GM12878 (cell line): ENCODE results near the gene ADPRHL1. TPM values are rescaled to one million over a fixed set of nuclear protein-coding genes. Genes with fewer than 3 reads are reported as not detected.

Experiments used
- BHLHE40 ChIP-seq, 2 experiments: fragments of 450-650 bp in 1 of 2; IDR thresholded peaks; 2 replicates each; pipeline ENCODE4 v1.6.1; 2011 to 2017; ENCODE audit warnings: low read depth in 2 of 2, borderline replicate concordance in 1 of 2, improper control_type of control experiment in 1 of 2, low read length in 1 of 2, mild to moderate bottlenecking in 1 of 2
- CBX3 ChIP-seq: fragments of 200-600 bp; sonication (generic); IDR thresholded peaks from 2 replicates; pipeline ENCODE4 v1.6.1; 2016; ENCODE audit warnings: low read depth, borderline replicate concordance
- CHD2 ChIP-seq: IDR thresholded peaks from 2 replicates; pipeline ENCODE4 v1.6.1; 2011; ENCODE audit warnings: low read depth, low read length, improper control_type of control experiment, borderline replicate concordance
- ETV6 ChIP-seq, 2 experiments: fragments of 450-650 bp in 1 of 2; IDR thresholded peaks in 1 of 2; conservative IDR thresholded peaks in 1 of 2; 2 replicates each; pipeline ENCODE4 v1.6.1; 2014; ENCODE audit warnings: antibody characterized with exemption in 1 of 2, borderline replicate concordance in 1 of 2, low read depth in 1 of 2, mild to moderate bottlenecking in 1 of 2, moderate library complexity in 1 of 2
- EZH2 ChIP-seq: IDR thresholded peaks from 2 replicates; pipeline ENCODE4 v1.6.1; 2012; ENCODE audit warnings: low read depth, mild to moderate bottlenecking, control low read depth, inconsistent platforms, low read length, borderline replicate concordance; ENCODE audit not compliant: control insufficient read depth
- GABPA ChIP-seq: IDR thresholded peaks from 2 replicates; pipeline ENCODE4 v1.6.1; 2014; ENCODE audit warnings: antibody characterized with exemption, low read depth, mild to moderate bottlenecking, inconsistent platforms
- IKZF1 ChIP-seq: fragments of 450-650 bp; conservative IDR thresholded peaks from 2 replicates; pipeline ENCODE4 v1.6.1; 2017; ENCODE audit warnings: antibody characterized with exemption, mild to moderate bottlenecking
- KLF5 ChIP-seq: fragments of 450-650 bp; IDR thresholded peaks from 2 replicates; pipeline ENCODE4 v1.6.1; 2014; ENCODE audit warnings: mild to moderate bottlenecking; ENCODE audit not compliant: partially characterized antibody
- MXI1 ChIP-seq: fragments of 150-350 bp; IDR thresholded peaks from 2 replicates; pipeline ENCODE4 v1.6.1; 2011; ENCODE audit warnings: low read depth, mild to moderate bottlenecking, inconsistent platforms, low read length, improper control_type of control experiment
- NR2C2 ChIP-seq: IDR thresholded peaks from 2 replicates; pipeline ENCODE4 v1.6.1; 2011; ENCODE audit warnings: borderline replicate concordance, low read depth; ENCODE audit not compliant: control insufficient read depth, insufficient read length
- POLR2AphosphoS5 ChIP-seq: IDR thresholded peaks from 2 replicates; pipeline ENCODE4 v1.6.1; 2011; ENCODE audit warnings: mild to moderate bottlenecking, low read length, inconsistent platforms
- SIX5 ChIP-seq: IDR thresholded peaks from 2 replicates; pipeline ENCODE4 v1.6.1; 2011; ENCODE audit warnings: mild to moderate bottlenecking, low read depth, low read length, moderate library complexity; ENCODE audit not compliant: severe bottlenecking
- SMAD1 ChIP-seq: fragments of 450-650 bp; IDR thresholded peaks from 2 replicates; pipeline ENCODE4 v1.6.1; 2018; ENCODE audit warnings: mild to moderate bottlenecking, low read depth; ENCODE audit not compliant: partially characterized antibody
- SRF ChIP-seq, 2 experiments: IDR thresholded peaks; 2 replicates each; pipeline ENCODE4 v1.6.1; 2011; ENCODE audit warnings: low read depth in 2 of 2, low read length in 2 of 2, mild to moderate bottlenecking in 1 of 2, moderate library complexity in 1 of 2
- STAT3 ChIP-seq: IDR thresholded peaks from 2 replicates; pipeline ENCODE4 v1.6.1; 2011; ENCODE audit warnings: low read depth, low read length, improper control_type of control experiment
- SUPT20H ChIP-seq: IDR thresholded peaks from 2 replicates; pipeline ENCODE4 v1.6.1; 2011; ENCODE audit warnings: low read depth, mild to moderate bottlenecking, low read length, moderate library complexity, borderline replicate concordance; ENCODE audit not compliant: control insufficient read depth
- YY1 ChIP-seq: IDR thresholded peaks from 2 replicates; pipeline ENCODE4 v1.6.1; 2011; ENCODE audit warnings: low read depth, mild to moderate bottlenecking, low read length
- polyA plus RNA-seq, 11 experiments: library from polyadenylated mRNA; depleted of rRNA in 4 of 11; unstranded in 6 of 11; stranded (reverse) in 5 of 11; fragments of >200 nt; fragmentation: Nextera tagmentation in 4 of 11; fragmentation: Illumina TruSeq in 1 of 11; extraction: Ambion mirVana in 4 of 11; extraction: Trizol in 1 of 11; gene quantifications; 1 replicate in 1 of 11; 2 replicates in 10 of 11; pipeline versions ENCODE4 v1.2.1 to v1.2.3, GENCODE V29; 2011 to 2016; ENCODE audit warnings: inconsistent platforms in 2 of 11, missing spikeins in 2 of 11, low read depth in 1 of 11
- total RNA-seq, 4 experiments: library from RNA; depleted of rRNA in 3 of 4; stranded (reverse); fragments of >200 nt in 3 of 4; fragmentation: Illumina TruSeq in 1 of 4; extraction: Trizol in 1 of 4; gene quantifications; 2 replicates each; pipeline versions ENCODE4 v1.2.1 to v1.2.3, GENCODE V29; 2013 to 2021
- TF ChIP-seq, protein P1 (sequence below): fragments of 450-650 bp; IDR thresholded peaks from 2 replicates; pipeline ENCODE4 v1.6.1; 2016; ENCODE audit warnings: mild to moderate bottlenecking
- TF ChIP-seq, protein P2 (sequence below): IDR thresholded peaks from 2 replicates; pipeline ENCODE4 v1.6.1; 2011; ENCODE audit warnings: low read depth, mild to moderate bottlenecking, low read length, moderate library complexity, borderline replicate concordance; ENCODE audit errors: extremely low read depth
- TF ChIP-seq, protein P3 (sequence below): IDR thresholded peaks from 2 replicates; pipeline ENCODE4 v1.6.1; 2012; ENCODE audit warnings: improper control_type of control experiment, low read depth, low read length; ENCODE audit not compliant: insufficient replicate concordance
- TF ChIP-seq, protein P4 (sequence below): IDR thresholded peaks from 2 replicates; pipeline ENCODE4 v1.6.1; 2012; ENCODE audit warnings: low read length, inconsistent platforms

Gene ADPRHL1
- total and polyA plus RNA-seq, 10 of the 15 experiments (the other 5 are each of a cell fraction or from before 2014, with no cell fraction given) = 0.05 to 1.9 (median 1.0) TPM

DNA sequence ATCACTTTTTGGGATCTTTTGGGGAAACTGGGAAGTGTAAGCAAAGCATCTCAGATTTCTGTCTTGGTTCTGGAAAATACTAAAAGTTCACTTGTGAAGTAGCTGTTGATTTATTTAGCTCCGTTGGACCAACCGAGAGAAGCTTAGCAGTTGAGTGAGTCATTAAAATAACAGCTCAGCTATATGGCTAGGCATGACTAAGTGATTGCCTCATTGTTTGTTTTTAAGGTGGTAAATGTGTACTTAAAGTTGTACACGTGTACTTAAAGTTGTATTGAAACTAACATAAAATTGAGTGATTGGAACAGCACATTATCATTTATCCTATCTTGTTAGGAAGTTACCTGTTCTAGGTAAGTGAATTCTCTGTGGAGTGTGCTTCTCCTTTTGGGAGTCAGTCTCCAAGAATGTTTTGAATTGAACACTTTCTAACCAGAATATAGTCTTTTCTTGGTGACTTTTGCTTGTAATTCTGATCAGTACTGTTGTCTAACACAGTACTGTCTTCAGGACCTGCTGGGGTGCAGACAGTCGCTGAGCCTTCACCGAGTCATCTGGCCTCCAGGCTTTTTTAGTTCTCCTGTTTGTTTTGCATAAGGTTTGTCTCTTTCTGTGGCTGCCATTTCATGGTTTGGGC lies 40.1 kb upstream of the ADPRHL1 start (continued):
- TF ChIP-seq, protein P1, sequence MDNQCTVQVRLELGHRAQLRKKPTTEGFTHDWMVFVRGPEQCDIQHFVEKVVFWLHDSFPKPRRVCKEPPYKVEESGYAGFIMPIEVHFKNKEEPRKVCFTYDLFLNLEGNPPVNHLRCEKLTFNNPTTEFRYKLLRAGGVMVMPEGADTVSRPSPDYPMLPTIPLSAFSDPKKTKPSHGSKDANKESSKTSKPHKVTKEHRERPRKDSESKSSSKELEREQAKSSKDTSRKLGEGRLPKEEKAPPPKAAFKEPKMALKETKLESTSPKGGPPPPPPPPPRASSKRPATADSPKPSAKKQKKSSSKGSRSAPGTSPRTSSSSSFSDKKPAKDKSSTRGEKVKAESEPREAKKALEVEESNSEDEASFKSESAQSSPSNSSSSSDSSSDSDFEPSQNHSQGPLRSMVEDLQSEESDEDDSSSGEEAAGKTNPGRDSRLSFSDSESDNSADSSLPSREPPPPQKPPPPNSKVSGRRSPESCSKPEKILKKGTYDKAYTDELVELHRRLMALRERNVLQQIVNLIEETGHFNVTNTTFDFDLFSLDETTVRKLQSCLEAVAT = peak; percentile 91
- TF ChIP-seq EZH2 = no peak
- no peak for TF ChIP-seq MXI1
- no peak for TF ChIP-seq KLF5
- TF ChIP-seq YY1 = 0 out of 2 replicates have a peak, but pooled peaks have one; percentile 31
- TF ChIP-seq STAT3 = no peak
- TF ChIP-seq, protein P2, sequence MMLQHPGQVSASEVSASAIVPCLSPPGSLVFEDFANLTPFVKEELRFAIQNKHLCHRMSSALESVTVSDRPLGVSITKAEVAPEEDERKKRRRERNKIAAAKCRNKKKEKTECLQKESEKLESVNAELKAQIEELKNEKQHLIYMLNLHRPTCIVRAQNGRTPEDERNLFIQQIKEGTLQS = no peak
- no peak for TF ChIP-seq GABPA
- TF ChIP-seq SRF (IDR thresholded peaks at IDR 0.05; ENCODE audit: low read depth in 2 of 2, low read length in 2 of 2) = no peak
- TF ChIP-seq, protein P3, sequence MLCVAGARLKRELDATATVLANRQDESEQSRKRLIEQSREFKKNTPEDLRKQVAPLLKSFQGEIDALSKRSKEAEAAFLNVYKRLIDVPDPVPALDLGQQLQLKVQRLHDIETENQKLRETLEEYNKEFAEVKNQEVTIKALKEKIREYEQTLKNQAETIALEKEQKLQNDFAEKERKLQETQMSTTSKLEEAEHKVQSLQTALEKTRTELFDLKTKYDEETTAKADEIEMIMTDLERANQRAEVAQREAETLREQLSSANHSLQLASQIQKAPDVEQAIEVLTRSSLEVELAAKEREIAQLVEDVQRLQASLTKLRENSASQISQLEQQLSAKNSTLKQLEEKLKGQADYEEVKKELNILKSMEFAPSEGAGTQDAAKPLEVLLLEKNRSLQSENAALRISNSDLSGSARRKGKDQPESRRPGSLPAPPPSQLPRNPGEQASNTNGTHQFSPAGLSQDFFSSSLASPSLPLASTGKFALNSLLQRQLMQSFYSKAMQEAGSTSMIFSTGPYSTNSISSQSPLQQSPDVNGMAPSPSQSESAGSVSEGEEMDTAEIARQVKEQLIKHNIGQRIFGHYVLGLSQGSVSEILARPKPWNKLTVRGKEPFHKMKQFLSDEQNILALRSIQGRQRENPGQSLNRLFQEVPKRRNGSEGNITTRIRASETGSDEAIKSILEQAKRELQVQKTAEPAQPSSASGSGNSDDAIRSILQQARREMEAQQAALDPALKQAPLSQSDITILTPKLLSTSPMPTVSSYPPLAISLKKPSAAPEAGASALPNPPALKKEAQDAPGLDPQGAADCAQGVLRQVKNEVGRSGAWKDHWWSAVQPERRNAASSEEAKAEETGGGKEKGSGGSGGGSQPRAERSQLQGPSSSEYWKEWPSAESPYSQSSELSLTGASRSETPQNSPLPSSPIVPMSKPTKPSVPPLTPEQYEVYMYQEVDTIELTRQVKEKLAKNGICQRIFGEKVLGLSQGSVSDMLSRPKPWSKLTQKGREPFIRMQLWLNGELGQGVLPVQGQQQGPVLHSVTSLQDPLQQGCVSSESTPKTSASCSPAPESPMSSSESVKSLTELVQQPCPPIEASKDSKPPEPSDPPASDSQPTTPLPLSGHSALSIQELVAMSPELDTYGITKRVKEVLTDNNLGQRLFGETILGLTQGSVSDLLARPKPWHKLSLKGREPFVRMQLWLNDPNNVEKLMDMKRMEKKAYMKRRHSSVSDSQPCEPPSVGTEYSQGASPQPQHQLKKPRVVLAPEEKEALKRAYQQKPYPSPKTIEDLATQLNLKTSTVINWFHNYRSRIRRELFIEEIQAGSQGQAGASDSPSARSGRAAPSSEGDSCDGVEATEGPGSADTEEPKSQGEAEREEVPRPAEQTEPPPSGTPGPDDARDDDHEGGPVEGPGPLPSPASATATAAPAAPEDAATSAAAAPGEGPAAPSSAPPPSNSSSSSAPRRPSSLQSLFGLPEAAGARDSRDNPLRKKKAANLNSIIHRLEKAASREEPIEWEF = no peak
- TF ChIP-seq CHD2 = no peak
- TF ChIP-seq POLR2AphosphoS5 = no peak
- no peak for TF ChIP-seq CBX3
- TF ChIP-seq, protein P4, sequence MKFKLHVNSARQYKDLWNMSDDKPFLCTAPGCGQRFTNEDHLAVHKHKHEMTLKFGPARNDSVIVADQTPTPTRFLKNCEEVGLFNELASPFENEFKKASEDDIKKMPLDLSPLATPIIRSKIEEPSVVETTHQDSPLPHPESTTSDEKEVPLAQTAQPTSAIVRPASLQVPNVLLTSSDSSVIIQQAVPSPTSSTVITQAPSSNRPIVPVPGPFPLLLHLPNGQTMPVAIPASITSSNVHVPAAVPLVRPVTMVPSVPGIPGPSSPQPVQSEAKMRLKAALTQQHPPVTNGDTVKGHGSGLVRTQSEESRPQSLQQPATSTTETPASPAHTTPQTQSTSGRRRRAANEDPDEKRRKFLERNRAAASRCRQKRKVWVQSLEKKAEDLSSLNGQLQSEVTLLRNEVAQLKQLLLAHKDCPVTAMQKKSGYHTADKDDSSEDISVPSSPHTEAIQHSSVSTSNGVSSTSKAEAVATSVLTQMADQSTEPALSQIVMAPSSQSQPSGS = peak; percentile 66
- TF ChIP-seq SUPT20H = no peak
- TF ChIP-seq ETV6 (conservative IDR thresholded peaks at IDR 0.05 in 1 of 2, IDR thresholded peaks at IDR 0.05 in 1 of 2; ENCODE audit: borderline replicate concordance in 1 of 2, low read depth in 1 of 2) = no peak
- TF ChIP-seq NR2C2 = no peak
- TF ChIP-seq SIX5 = no peak
- no peak for TF ChIP-seq SMAD1
- TF ChIP-seq BHLHE40 (IDR thresholded peaks at IDR 0.05; ENCODE audit: borderline replicate concordance in 1 of 2, low read depth in 2 of 2, low read length in 1 of 2) = 0 out of 4 replicates have a peak, but pooled peaks of 1 of the 2 experiments have one; percentile 20
- 0 out of 2 replicates have a peak, but pooled peaks have one; percentile 8 for TF ChIP-seq IKZF1
